GM23338 (cell line): ENCODE data around the gene ZNF474.

ENCODE experiments used
- EZH2 ChIP-seq: fragments of 200-600 bp; sonication (generic); IDR thresholded peaks from one replicate; pipeline ENCODE4 v1.8.0; 2017; ENCODE audit warnings: antibody characterized with exemption, mild to moderate bottlenecking, low read depth; ENCODE audit not compliant: unreplicated experiment
- TF ChIP-seq, protein P1 (sequence below), 2 experiments: fragments of 200-600 bp in 1 of 2; sonication (generic) in 1 of 2; conservative IDR thresholded peaks; 2 replicates each; pipeline versions ENCODE4 v1.5.1 to v1.6.1; 2016 to 2017; ENCODE audit warnings: antibody characterized with exemption in 2 of 2, low read depth in 2 of 2, mild to moderate bottlenecking in 2 of 2, moderate library complexity in 1 of 2

- TF ChIP-seq, protein P1, sequence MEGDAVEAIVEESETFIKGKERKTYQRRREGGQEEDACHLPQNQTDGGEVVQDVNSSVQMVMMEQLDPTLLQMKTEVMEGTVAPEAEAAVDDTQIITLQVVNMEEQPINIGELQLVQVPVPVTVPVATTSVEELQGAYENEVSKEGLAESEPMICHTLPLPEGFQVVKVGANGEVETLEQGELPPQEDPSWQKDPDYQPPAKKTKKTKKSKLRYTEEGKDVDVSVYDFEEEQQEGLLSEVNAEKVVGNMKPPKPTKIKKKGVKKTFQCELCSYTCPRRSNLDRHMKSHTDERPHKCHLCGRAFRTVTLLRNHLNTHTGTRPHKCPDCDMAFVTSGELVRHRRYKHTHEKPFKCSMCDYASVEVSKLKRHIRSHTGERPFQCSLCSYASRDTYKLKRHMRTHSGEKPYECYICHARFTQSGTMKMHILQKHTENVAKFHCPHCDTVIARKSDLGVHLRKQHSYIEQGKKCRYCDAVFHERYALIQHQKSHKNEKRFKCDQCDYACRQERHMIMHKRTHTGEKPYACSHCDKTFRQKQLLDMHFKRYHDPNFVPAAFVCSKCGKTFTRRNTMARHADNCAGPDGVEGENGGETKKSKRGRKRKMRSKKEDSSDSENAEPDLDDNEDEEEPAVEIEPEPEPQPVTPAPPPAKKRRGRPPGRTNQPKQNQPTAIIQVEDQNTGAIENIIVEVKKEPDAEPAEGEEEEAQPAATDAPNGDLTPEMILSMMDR (conservative IDR thresholded peaks at IDR 0.05; ENCODE audit: low read depth in 2 of 2) = no peak
- no peak for TF ChIP-seq EZH2
These were observed 16.6 kb downstream of the ZNF474 start for GRCh38 chr5:122145906-122146305.
